Activated CD4-positive, alpha-beta T cell treated with anti-CD3 and anti-CD28 coated beads for 36 hours (primary cell): ENCODE results near the gene TAOK1. TPM values are rescaled to one million over a fixed set of nuclear protein-coding genes. Genes with fewer than 3 reads are reported as not detected.

Experiments used
- ATAC-seq: fragments of 200-7000 bp; cut with Tn5 transposase; one replicate; pipeline ENCODE4 v1.10.0; 2021; ENCODE audit warnings: mild to moderate bottlenecking, moderate library complexity
- CTCF ChIA-PET: fragments of 350-600 bp; sonication (Branson Sonifier 250); formaldehyde crosslinking; loops from one replicate; lab custom pipeline; 2021; ENCODE audit warnings: antibody characterized with exemption; lab: Charles Lee
- POLR2A ChIA-PET: fragments of 350-600 bp; sonication (Branson Sonifier 250); formaldehyde crosslinking; loops from one replicate; lab custom pipeline; 2021; ENCODE audit warnings: antibody characterized with exemption, inconsistent platforms; lab: Charles Lee
- DNase-seq: peaks from one replicate; pipeline ENCODE4 v3.0.0-alpha.2; 2020
- H3K27ac Mint-ChIP-seq: one replicate; pipeline ENCODE4 v1.8.0; 2021; ENCODE audit warnings: mixed read lengths
- H3K27me3 Mint-ChIP-seq: one replicate; pipeline ENCODE4 v1.8.0; 2021; ENCODE audit warnings: mixed read lengths
- H3K36me3 Mint-ChIP-seq: one replicate; pipeline ENCODE4 v1.8.0; 2021; ENCODE audit warnings: low read depth, mixed read lengths
- H3K4me1 Mint-ChIP-seq: one replicate; pipeline ENCODE4 v1.8.0; 2021; ENCODE audit warnings: mixed read lengths
- H3K4me3 Mint-ChIP-seq: one replicate; pipeline ENCODE4 v1.8.0; 2021; ENCODE audit warnings: mild to moderate bottlenecking, moderate library complexity, mixed read lengths
- H3K9me3 Mint-ChIP-seq: one replicate; pipeline ENCODE4 v1.8.0; 2021; ENCODE audit warnings: low read depth, mixed read lengths
- intact Hi-C, 2 experiments: fragments of 100-400 bp; cut with DNase I in 1 of 2; cut with micrococcal nuclease in 1 of 2; formaldehyde crosslinking; loops; one replicate each; pipeline versions ENCODE4 v1.14.2 to v1.15.1; 2022 to 2024; cut with DNase I, micrococcal nuclease
- total RNA-seq, 2 experiments: library from RNA; stranded (reverse); gene quantifications; one replicate each; pipeline ENCODE4 v1.2.3, GENCODE V29; 2021

The TAOK1 gene
- total RNA-seq, 2 experiments from 2014 or later = 29.9 to 35.1 TPM

- H3K36me3 Mint-ChIP-seq = peaks cover 26% of the 10 kb centered on the region
- H3K27ac Mint-ChIP-seq = no peak overlapping the region
- peaks cover 19% of the 10 kb centered on the region for H3K4me1 Mint-ChIP-seq
- POLR2A ChIA-PET = interaction anchor here (0.6 kb wide), 1 partner anchor 208 kb away, joined by 3 read pairs; no protein-coding TSS in a partner anchor
- ATAC-seq (no peak), DNase-seq (no peak)
- no peaks in the 10 kb centered on the region for H3K27me3 Mint-ChIP-seq
- no peak overlapping the region for H3K4me3 Mint-ChIP-seq
- H3K9me3 Mint-ChIP-seq = no peaks in the 10 kb centered on the region
- CTCF ChIA-PET = interaction anchor here (0.6 to 2.3 kb wide), 3 partner anchors 18 to 85 kb away, joined by 3 to 7 read pairs (median 3); no protein-coding TSS in a partner anchor
- intact Hi-C loops = no loop called here
These were observed 9.5 kb downstream of the TAOK1 start for GRCh38 chr17:29399634-29400033.

DNA sequence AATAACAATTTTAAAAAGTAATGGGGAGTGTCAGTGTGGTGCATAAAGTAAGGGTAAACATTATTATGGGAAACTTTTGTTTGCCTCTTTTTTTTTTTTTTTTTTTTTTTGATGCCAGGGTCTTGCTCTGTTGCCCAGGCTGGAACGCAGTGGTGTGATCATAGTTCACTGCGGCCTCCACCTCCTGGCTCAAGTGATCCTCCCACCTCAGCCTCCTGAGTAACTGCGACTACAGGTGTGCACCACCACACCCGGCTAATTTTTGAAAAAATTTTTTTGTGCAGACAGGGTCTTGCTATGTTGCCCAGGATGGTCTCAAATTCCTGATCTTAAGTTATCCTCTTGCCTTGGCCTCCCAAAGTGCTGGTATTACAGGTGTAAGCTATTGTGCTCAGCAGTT is 10.7 kb downstream of the TAOK1 start:
- Mint-ChIP-seq H3K4me3 (no peak overlapping the region), H3K9me3 (no peaks in the 10 kb centered on the region), H3K4me1 (peaks cover 16% of the 10 kb centered on the region), H3K36me3 (peaks cover 29% of the 10 kb centered on the region), H3K27ac (no peak overlapping the region), H3K27me3 (no peaks in the 10 kb centered on the region)
- intact Hi-C loops = no loop called here
- ATAC-seq (no peak), DNase-seq (no peak)
- ChIA-PET POLR2A (no interaction called here), CTCF (no interaction called here)

GRCh38 chr17:29401258-29401657 is 11.1 kb downstream of the TAOK1 start:
- peaks cover 31% of the 10 kb centered on the region for H3K36me3 Mint-ChIP-seq

DNA sequence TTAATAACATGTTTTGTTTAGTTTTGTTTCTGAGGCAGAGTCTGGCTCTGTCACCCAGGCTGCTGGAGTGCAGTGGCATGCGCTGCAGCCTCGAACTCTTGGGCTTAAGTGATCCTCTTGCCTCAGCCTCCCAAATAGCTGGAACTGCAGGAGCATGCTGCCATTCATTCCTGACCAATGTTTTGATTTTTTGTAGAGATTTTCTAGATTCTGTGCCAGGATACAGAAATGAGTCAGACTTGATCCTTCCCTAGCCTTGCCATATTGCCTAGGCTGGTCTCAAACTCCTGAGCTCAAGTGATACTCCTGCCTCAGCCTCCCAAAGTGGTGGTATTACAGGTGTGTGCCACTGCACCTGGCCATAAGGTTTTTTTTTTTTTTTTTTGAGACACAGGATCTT is 17.7 kb downstream of the TAOK1 start:
- Mint-ChIP-seq H3K9me3 (no peaks in the 10 kb centered on the region), H3K4me1 (peaks cover 34% of the 10 kb centered on the region), H3K27me3 (no peaks in the 10 kb centered on the region), H3K4me3 (no peak overlapping the region), H3K36me3 (peaks cover 17% of the 10 kb centered on the region), H3K27ac (no peak overlapping the region)
- POLR2A ChIA-PET = no interaction called here
- CTCF ChIA-PET = interaction anchor here (1.4 kb wide), 1 partner anchor 27 kb away, joined by 3 read pairs; no protein-coding TSS in a partner anchor
- ATAC-seq (no peak), DNase-seq (no peak)
- intact Hi-C loops = no loop called here

More at GRCh38 chr17:29401258-29401657, 11.1 kb downstream of the TAOK1 start:
- ChIA-PET CTCF (no interaction called here), POLR2A (no interaction called here)
- Mint-ChIP-seq H3K27ac (peak overlapping the region; percentile 12), H3K4me1 (peaks cover 21% of the 10 kb centered on the region), H3K4me3 (no peak overlapping the region), H3K27me3 (no peaks in the 10 kb centered on the region), H3K9me3 (no peaks in the 10 kb centered on the region)
- intact Hi-C loops = no loop called here
- no peak for ATAC-seq
- DNase-seq = no peak

GRCh38 chr17:29409963-29410362 is 19.8 kb downstream of the TAOK1 start:
- intact Hi-C loops = no loop called here
- H3K27ac Mint-ChIP-seq = no peak overlapping the region
- no peaks in the 10 kb centered on the region for H3K9me3 Mint-ChIP-seq
- CTCF ChIA-PET = no interaction called here
- H3K4me3 Mint-ChIP-seq = no peak overlapping the region
- no peaks in the 10 kb centered on the region for H3K27me3 Mint-ChIP-seq
- POLR2A ChIA-PET = no interaction called here
- H3K4me1 Mint-ChIP-seq = peaks cover 35% of the 10 kb centered on the region
- no peak for ATAC-seq
- H3K36me3 Mint-ChIP-seq = peaks cover 14% of the 10 kb centered on the region
- DNase-seq = no peak

DNA sequence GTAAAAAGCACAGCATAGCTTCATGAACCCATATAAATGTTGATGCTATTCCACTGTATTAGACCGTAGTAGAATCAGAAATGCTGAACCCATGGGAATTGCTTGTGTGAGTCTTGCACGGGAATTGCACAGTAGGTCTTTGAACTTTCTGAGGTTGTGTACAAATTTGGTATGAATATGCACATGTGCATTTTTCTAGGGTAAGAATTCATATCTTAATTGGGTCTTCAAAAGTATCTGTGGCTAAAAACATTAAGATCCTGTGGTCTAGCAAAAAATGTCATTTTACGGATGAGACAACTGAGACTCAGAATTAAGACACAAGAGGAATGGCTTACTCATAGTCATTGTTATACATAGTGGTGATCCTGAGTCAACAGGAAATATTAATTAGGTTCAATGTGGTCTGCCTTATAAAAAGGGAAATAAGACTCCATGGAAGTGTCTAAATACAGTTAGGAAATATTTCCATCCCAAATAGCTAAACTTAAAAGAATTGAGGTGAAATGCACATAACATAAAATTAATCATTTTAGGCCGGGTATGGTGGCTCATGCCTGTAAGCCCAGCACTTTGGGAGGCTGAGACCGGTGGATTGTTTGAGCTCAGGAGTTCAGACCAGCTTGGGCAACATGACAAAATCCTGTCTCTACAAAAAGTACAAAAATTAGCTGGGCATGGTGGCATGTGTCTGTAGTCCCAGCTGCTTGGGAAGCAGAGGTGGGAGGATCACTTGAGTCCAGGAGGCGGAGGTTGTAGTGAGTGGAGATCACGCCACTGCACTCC is 22.8 kb downstream of the TAOK1 start:
- Mint-ChIP-seq H3K4me3 (no peak overlapping the region), H3K27me3 (no peaks in the 10 kb centered on the region), H3K4me1 (peaks cover 25% of the 10 kb centered on the region), H3K27ac (peak overlapping the region; percentile 49), H3K36me3 (peaks cover 3% of the 10 kb centered on the region), H3K9me3 (no peaks in the 10 kb centered on the region)
- POLR2A ChIA-PET = interaction anchor here (0.6 kb wide), 1 partner anchor 37 kb away, joined by 3 read pairs; no protein-coding TSS in a partner anchor
- DNase-seq = no peak
- CTCF ChIA-PET = interaction anchor here (0.5 to 1.5 kb wide), 5 partner anchors 9 to 258 kb away, joined by 3 to 6 read pairs (median 3); no protein-coding TSS in a partner anchor
- ATAC-seq = peak; percentile 68
- intact Hi-C loops = no loop called here

GRCh38 chr17:29420128-29420527 is 30.0 kb downstream of the TAOK1 start:
- H3K4me3 Mint-ChIP-seq = no peak overlapping the region
- no peaks in the 10 kb centered on the region for H3K27me3 Mint-ChIP-seq
- intact Hi-C loops = no loop called here
- H3K27ac Mint-ChIP-seq = no peak overlapping the region
- CTCF ChIA-PET = interaction anchor here (0.7 to 1.7 kb wide), 6 partner anchors 13 to 114 kb away, joined by 3 to 5 read pairs (median 3); no protein-coding TSS in a partner anchor
- no peak for DNase-seq
- POLR2A ChIA-PET = interaction anchor here (0.7 kb wide), 1 partner anchor 13 kb away, joined by 3 read pairs; no protein-coding TSS in a partner anchor
- ATAC-seq = no peak
- peaks cover 12% of the 10 kb centered on the region for H3K36me3 Mint-ChIP-seq
- no peaks in the 10 kb centered on the region for H3K9me3 Mint-ChIP-seq
- H3K4me1 Mint-ChIP-seq = peaks cover 3% of the 10 kb centered on the region

DNA sequence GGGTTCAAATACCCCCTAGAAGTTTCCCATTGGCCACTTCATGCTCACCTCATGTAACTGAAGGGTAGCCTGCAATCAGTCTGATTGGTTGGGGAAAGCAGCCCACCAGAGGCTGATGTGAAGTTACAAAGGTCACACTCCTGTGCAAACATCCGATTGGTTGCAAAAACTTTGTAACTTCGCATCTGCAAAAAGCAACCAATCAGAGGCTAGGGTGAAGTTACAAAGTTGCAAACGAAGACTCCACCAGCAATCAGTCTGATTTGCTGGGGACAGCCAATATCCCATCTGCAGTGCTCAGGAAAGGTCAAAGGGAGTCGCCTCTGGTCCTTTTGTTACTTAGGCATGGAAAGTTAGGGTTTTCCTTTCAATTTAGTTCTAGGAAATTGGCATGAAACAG is 40.1 kb downstream of the TAOK1 start:
- intact Hi-C loops = no loop called here
- ChIA-PET POLR2A (no interaction called here), CTCF (no interaction called here)
- Mint-ChIP-seq H3K4me1 (peaks cover 30% of the 10 kb centered on the region), H3K4me3 (no peak overlapping the region), H3K9me3 (no peaks in the 10 kb centered on the region), H3K36me3 (peaks cover 8% of the 10 kb centered on the region), H3K27ac (no peak overlapping the region), H3K27me3 (no peaks in the 10 kb centered on the region)
- ATAC-seq (no peak), DNase-seq (no peak)

DNA sequence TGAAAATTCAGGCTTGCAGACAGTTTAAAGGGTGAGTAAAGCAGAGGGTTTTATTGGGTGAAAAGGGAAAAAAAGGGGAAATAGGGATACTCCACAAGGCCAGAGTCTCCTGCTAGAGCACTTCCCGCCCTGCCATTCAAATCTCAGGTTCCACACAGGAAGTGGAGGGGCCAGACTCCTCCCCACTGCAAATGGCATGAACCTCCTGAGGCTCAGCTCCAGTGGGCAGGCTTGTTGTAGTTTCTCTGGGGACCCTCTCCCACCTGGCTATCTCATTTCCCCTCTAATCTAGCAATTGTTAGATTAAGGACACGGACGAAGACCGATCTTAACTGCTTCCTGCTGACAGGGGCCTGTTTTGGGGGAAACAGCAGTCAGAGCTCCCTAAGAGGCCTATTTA is 43.4 kb downstream of the TAOK1 start:
- H3K4me1 Mint-ChIP-seq = peaks cover 20% of the 10 kb centered on the region
- CTCF ChIA-PET = interaction anchor here (0.6 to 1.6 kb wide), 3 partner anchors 10 to 317 kb away, joined by 3 to 5 read pairs (median 3); no protein-coding TSS in a partner anchor
- no peaks in the 10 kb centered on the region for H3K9me3 Mint-ChIP-seq
- no peak overlapping the region for H3K27ac Mint-ChIP-seq
- DNase-seq (no peak), ATAC-seq (no peak)
- POLR2A ChIA-PET = interaction anchor here (1.3 kb wide), 1 partner anchor 13 kb away, joined by 3 read pairs; no protein-coding TSS in a partner anchor
- intact Hi-C loops = no loop called here
- H3K4me3 Mint-ChIP-seq = no peak overlapping the region
- H3K36me3 Mint-ChIP-seq = peaks cover 4% of the 10 kb centered on the region
- no peaks in the 10 kb centered on the region for H3K27me3 Mint-ChIP-seq

DNA sequence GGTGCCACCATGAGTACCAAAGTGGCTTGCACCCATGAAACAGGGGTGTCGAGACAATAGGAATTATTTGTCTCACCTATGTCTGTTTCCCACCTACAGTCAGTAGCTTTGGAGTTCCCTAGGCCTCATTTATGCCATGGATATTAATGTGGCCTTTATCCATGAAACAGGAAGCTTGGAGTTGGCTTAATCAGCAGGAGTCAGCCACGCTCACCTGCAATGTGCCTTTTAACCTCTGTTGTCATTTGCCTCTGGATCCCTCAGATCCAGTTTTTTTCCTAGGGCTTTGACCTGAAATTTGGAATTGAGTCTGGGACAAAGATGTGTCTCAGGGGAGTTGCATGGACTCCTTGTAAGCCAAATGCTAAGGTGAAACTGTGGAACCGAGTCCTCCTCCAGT is 44.4 kb downstream of the TAOK1 start:
- Mint-ChIP-seq H3K4me1 (peaks cover 20% of the 10 kb centered on the region), H3K4me3 (no peak overlapping the region), H3K27me3 (no peaks in the 10 kb centered on the region), H3K27ac (no peak overlapping the region), H3K36me3 (peaks cover 6% of the 10 kb centered on the region), H3K9me3 (no peaks in the 10 kb centered on the region)
- CTCF ChIA-PET = interaction anchor here (1.6 kb wide), 1 partner anchor 318 kb away, joined by 5 read pairs; no protein-coding TSS in a partner anchor
- POLR2A ChIA-PET = no interaction called here
- intact Hi-C loops = no loop called here
- no peak for ATAC-seq
- no peak for DNase-seq

DNA sequence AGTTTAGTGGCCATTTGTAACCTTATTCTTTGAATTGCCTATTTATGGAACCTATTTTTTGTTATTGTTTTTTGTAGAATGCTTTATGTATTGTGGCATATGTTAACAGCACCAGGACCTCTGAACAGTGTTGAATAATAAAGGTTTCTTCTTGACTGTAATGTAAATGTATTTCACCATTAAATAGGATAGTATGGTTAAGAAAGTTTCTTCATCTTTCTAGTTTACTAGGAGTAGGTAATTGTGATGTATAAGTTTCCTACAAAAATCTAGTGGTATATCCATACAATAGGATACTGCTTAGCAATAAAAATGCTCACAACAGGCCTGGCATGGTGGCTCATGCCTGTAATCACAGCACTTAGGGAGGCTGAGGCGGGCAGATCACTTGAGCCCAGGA is 52.3 kb downstream of the TAOK1 start:
- H3K4me1 Mint-ChIP-seq = peaks cover 58% of the 10 kb centered on the region
- ATAC-seq (no peak), DNase-seq (no peak)
- H3K36me3 Mint-ChIP-seq = peaks cover 9% of the 10 kb centered on the region
- H3K4me3 Mint-ChIP-seq = no peak overlapping the region
- ChIA-PET CTCF (no interaction called here), POLR2A (no interaction called here)
- intact Hi-C loops = no loop called here
- H3K9me3 Mint-ChIP-seq = no peaks in the 10 kb centered on the region
- no peaks in the 10 kb centered on the region for H3K27me3 Mint-ChIP-seq
- no peak overlapping the region for H3K27ac Mint-ChIP-seq
